Measurements from ENCODE around the gene CACNA2D2. TPM values are rescaled to one million over a fixed set of nuclear protein-coding genes. Genes with fewer than 3 reads are reported as not detected.

CACNA2D2 gene
- total RNA-seq, 1 experiment from 2014 or later: 0.59 TPM

- Histone ChIP-seq H3K9me3 (ENCODE audit: control insufficient read depth, insufficient read depth, low read depth, low read length) (no peaks in the 10 kb centered on the region), H3K4me3 (ENCODE audit: low read depth in 2 of 2, low read length in 2 of 2) (no peak overlapping the region), H3K36me3 (ENCODE audit: control insufficient read depth, insufficient read depth, low read length) (no peaks in the 10 kb centered on the region), H3K27me3 (ENCODE audit: control insufficient read depth, insufficient read depth, low read length) (no peaks in the 10 kb centered on the region), H3K27ac (ENCODE audit: low read length) (no peak overlapping the region), H3K4me1 (ENCODE audit: control insufficient read depth, insufficient read depth, low read length) (no peaks in the 10 kb centered on the region)
- POLR2A ChIA-PET: no interaction called here
- intact Hi-C loops (cut with micrococcal nuclease; ENCODE audit: unreplicated experiment): no loop called here
- CTCF ChIA-PET: no interaction called here
- in situ Hi-C loops (cut with HindIII; ENCODE audit: low pct_unique_long_range_greater_than_20kb, low sequenced_read_pairs): no loop called here
- ATAC-seq (no peak), DNase-seq (ENCODE audit: low read depth, low spot score) (no peak)
- TF ChIP-seq TCF7L2 (IDR thresholded peaks at IDR 0.05; ENCODE audit: low read depth, low read length) (no peak), CTCF (IDR thresholded peaks at IDR 0.05) (no peak), POLR2AphosphoS5 (IDR thresholded peaks at IDR 0.05; ENCODE audit: low read depth, low read length) (no peak), SIN3A (IDR thresholded peaks at IDR 0.05; ENCODE audit: borderline replicate concordance, insufficient read depth, low read depth, low read length) (no peak), REST (IDR thresholded peaks at IDR 0.05; ENCODE audit: insufficient read depth in 1 of 2, low read depth in 2 of 2, low read length in 1 of 2) (no peak)
- BruUV-seq (replicated peaks): no TSS peak
Observed at GRCh38 chr3:50408443-50408944, 94.9 kb downstream of the CACNA2D2 start.

GRCh38 chr3:50406487-50406886 lies 96.9 kb downstream of the CACNA2D2 start:
- H3K9me3 ChIP-seq (ENCODE audit: control insufficient read depth, insufficient read depth, low read depth, low read length): no peaks in the 10 kb centered on the region
- no peak overlapping the region for H3K4me3 ChIP-seq (ENCODE audit: low read depth in 2 of 2, low read length in 2 of 2)
- TF ChIP-seq REST (IDR thresholded peaks at IDR 0.05; ENCODE audit: insufficient read depth in 1 of 2, low read depth in 2 of 2, low read length in 1 of 2) (no peak), CTCF (IDR thresholded peaks at IDR 0.05) (no peak), SIN3A (IDR thresholded peaks at IDR 0.05; ENCODE audit: borderline replicate concordance, insufficient read depth, low read depth, low read length) (no peak), TCF7L2 (IDR thresholded peaks at IDR 0.05; ENCODE audit: low read depth, low read length) (no peak), POLR2AphosphoS5 (IDR thresholded peaks at IDR 0.05; ENCODE audit: low read depth, low read length) (no peak)
- ATAC-seq (no peak), DNase-seq (ENCODE audit: low read depth, low spot score) (no peak)
- ChIA-PET CTCF (no interaction called here), POLR2A (no interaction called here)
- in situ Hi-C loops (cut with HindIII; ENCODE audit: low pct_unique_long_range_greater_than_20kb, low sequenced_read_pairs): no loop called here
- H3K27ac ChIP-seq (ENCODE audit: low read length): no peak overlapping the region
- no peaks in the 10 kb centered on the region for H3K27me3 ChIP-seq (ENCODE audit: control insufficient read depth, insufficient read depth, low read length)
- no peaks in the 10 kb centered on the region for H3K4me1 ChIP-seq (ENCODE audit: control insufficient read depth, insufficient read depth, low read length)
- intact Hi-C loops (cut with micrococcal nuclease; ENCODE audit: unreplicated experiment): no loop called here
- BruUV-seq (replicated peaks): no TSS peak
- H3K36me3 ChIP-seq (ENCODE audit: control insufficient read depth, insufficient read depth, low read length): no peaks in the 10 kb centered on the region
